ENCODE results near the gene SNX27. TPM values are rescaled to one million over a fixed set of nuclear protein-coding genes. Genes with fewer than 3 reads are reported as not detected.
"Not testable (repeated sequence)": the region's sequence is repeated elsewhere in the genome, so short reads cannot be mapped to it uniquely, and the experiment has no call there.

SNX27 gene
- total RNA-seq, 1 experiment from 2014 or later: 22.4 TPM

GRCh38 chr1:151720974-151721787 is 109.3 kb downstream of the SNX27 start, which contains the start of gene RIIAD1:
RIIAD1 (plus strand) TSS chr1:151721522; CDS start chr1:151721537, 15 bp downstream.
- DNase-seq (ENCODE audit: low read depth): no peak

DNA sequence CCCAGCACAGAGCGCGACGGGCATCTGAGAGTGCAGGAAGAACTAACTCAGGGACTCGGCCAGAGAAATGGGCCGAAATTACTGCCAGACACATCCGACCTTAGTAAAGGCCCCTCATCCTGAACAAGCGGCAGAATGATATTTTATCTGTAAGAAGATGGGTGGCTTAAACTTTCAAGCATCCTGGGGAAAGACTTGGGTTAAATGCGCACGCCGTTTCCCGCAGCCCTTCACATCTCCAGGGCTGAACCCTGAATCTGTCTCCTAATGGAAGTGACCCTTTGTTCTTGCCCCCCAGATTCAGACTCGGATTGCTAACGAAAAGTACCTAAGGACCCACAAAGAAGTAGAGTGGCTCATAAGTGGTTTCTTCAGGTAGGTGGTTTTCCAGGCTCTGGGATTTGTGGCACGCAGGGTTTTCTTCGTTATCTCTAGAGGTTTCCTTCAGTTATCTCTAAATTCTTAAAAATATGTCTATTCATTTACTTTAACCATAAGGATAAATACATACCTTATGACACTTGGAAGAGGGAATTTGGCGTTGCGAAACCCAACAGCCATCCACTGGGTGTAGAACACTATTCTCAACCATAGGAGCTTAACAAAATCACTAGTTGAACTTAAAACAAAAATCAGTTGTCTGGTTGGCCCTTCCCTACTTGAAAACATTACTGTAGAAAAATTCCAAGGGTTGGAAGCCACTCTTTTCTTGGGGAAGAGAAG is 110.1 kb downstream of the SNX27 start:
- DNase-seq (ENCODE audit: low read depth): no peak

- DNase-seq (ENCODE audit: low read depth): no peak
Observed at GRCh38 chr1:151723726-151724370, 112.0 kb downstream of the SNX27 start.

GRCh38 chr1:151728151-151729054 is 116.6 kb downstream of the SNX27 start:
- DNase-seq (ENCODE audit: low read depth): no peak

- no peak for DNase-seq (ENCODE audit: low read depth)
Observed at GRCh38 chr1:151729157-151729965, 117.5 kb downstream of the SNX27 start.

DNA sequence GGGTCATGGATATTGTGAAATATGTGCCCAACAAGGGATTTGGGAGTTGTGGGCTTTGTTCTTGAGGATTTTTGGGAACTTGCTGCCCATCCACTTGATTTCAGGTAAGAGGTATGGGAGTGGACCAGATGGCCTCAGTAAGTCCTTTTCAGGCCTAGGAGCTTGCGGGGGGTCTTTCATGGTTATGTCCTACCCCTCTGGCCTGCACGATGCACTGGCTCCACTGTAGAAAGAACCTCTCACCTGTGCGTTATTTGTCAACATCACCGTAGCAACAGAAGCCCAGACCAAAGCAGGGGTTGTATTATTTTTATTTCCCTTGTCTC is 118.1 kb downstream of the SNX27 start:
- DNase-seq (ENCODE audit: low read depth): no peak

GRCh38 chr1:151733126-151733525 is 121.3 kb downstream of the SNX27 start:
- no peak for DNase-seq (ENCODE audit: low read depth)

- not testable (repeated sequence) for DNase-seq (ENCODE audit: low read depth)
Observed at GRCh38 chr1:151733995-151734394, 122.1 kb downstream of the SNX27 start.

DNA sequence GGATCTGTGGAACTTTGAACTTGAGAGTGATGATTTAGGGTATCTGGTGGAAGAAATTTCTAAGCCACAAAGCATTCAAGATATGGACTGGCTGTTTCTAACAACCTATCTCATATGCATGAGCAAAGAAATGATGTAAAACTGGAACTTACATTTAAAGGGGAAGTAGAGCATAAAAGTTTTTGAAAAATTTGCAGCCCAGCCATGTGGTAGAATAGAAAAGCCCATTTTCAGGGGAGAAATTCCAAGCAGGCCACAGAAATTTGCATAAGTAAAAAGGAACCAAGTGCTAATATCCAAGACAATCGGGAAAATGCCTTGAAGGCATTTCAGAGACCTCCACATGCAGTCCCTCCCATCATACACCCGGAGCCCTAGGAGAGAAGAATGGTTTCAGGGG is 125.2 kb downstream of the SNX27 start:
- DNase-seq (ENCODE audit: low read depth): no peak

GRCh38 chr1:151737479-151737878 is 125.6 kb downstream of the SNX27 start:
- DNase-seq (ENCODE audit: low read depth): no peak

DNA sequence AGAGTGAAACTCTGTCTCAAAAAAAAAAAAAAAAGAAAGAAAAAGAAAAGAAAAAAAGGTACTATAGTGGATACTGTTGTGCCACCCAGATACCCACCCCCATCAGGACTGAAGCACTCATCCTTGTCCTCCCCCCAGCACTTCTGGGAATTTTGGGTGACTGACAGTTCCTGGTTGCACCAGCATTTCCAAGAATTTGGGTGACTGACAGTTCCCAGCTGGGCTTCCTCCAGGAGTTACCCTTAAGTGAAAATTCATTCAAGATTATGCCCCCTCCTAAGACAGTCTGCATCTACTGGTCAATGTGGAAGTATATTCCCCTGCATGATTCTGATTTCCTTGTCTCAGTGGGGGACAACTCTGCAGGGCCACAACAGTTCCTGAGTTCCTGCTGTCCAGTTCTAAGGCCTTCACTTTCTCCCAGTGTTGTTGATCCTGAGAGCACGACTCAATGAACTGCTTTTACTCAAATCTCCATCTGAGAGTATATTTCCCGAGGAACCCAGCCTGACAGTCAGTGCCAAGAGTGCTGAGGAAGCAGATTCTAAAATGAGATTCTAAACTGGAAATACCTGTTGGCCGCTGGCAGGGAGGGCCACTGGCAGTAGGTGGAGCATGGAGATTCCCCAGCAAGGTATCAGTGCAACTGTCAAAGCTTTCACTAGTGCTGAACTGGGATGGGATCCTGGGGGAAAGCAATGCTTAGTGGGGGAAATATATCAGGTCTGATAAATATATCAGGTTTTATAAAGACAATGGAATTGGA is 127.9 kb downstream of the SNX27 start:
- DNase-seq (ENCODE audit: low read depth): no peak

GRCh38 chr1:151741516-151741915 is 129.7 kb downstream of the SNX27 start:
- no peak for DNase-seq (ENCODE audit: low read depth)

Other genes with a start within 250 kb of the SNX27 start
- 2.6 and 4.5 TPM in 2 replicates for gene SELENBP1, start 239.3 kb upstream of the SNX27 start, total RNA-seq (2014; rRNA removed; shearing (Covaris generic))
- 503 and 619 TPM in 2 replicates for gene PSMB4, start 212.5 kb upstream of the SNX27 start, total RNA-seq (2014; rRNA removed; shearing (Covaris generic))
- 14.2 and 21.6 TPM in 2 replicates for gene POGZ, start 152.6 kb upstream of the SNX27 start, total RNA-seq (2014; rRNA removed; shearing (Covaris generic))
- 0.52 and 1.5 TPM in 2 replicates for gene CGN, start 100.7 kb upstream of the SNX27 start, total RNA-seq (2014; rRNA removed; shearing (Covaris generic))
- gene TUFT1, start 71.7 kb upstream of the SNX27 start, total RNA-seq (2014; rRNA removed; shearing (Covaris generic)): 13.2 and 21.1 TPM in 2 replicates
- gene CELF3, start 104.8 kb downstream of the SNX27 start, total RNA-seq (2014; rRNA removed; shearing (Covaris generic)): not detected in 2 replicates
- gene RIIAD1, start 109.5 kb downstream of the SNX27 start, total RNA-seq (2014; rRNA removed; shearing (Covaris generic)): not detected in 2 replicates
- 103 and 173 TPM in 2 replicates for gene MRPL9, start 151.4 kb downstream of the SNX27 start, total RNA-seq (2014; rRNA removed; shearing (Covaris generic))
- gene TDRKH, start 178.4 kb downstream of the SNX27 start, total RNA-seq (2014; rRNA removed; shearing (Covaris generic)): 10.8 and 11.0 TPM in 2 replicates
- not detected in 2 replicates for gene LINGO4, start 193.4 kb downstream of the SNX27 start, total RNA-seq (2014; rRNA removed; shearing (Covaris generic))
- gene RORC, start 219.8 kb downstream of the SNX27 start, total RNA-seq (2014; rRNA removed; shearing (Covaris generic)): 0.44 TPM in 1 of 2 replicates, not detected in the other
- not detected in 2 replicates for gene C2CD4D, start 227.8 kb downstream of the SNX27 start, total RNA-seq (2014; rRNA removed; shearing (Covaris generic))
- not detected in 2 replicates for gene THEM5, start 241.7 kb downstream of the SNX27 start, total RNA-seq (2014; rRNA removed; shearing (Covaris generic))

Data from M059J (cell line).